K562 (cell line): Measurements from ENCODE around the gene CTDSPL.

ENCODE experiments used
- CEBPB ChIP-seq: fragments of 450-650 bp; IDR thresholded peaks from 2 replicates; pipeline ENCODE4 v1.6.1; 2016; ENCODE audit warnings: missing genetic modification characterization, missing compliant biosample characterization
- CEBPG ChIP-seq, 3 experiments: fragments of 200-800 bp in 1 of 3; sonication (Bioruptor generic) in 1 of 3; sonication (generic) in 1 of 3; formaldehyde crosslinking in 1 of 3; IDR thresholded peaks in 2 of 3; conservative IDR thresholded peaks in 1 of 3; 2 replicates each; pipeline versions ENCODE4 v1.6.1 to v1.8.0; 2016 to 2022; ENCODE audit warnings: missing compliant biosample characterization in 2 of 3, missing genetic modification characterization in 2 of 3, mild to moderate bottlenecking in 1 of 3, missing genetic modification reagents in 1 of 3
- HSF4 ChIP-seq: fragments of 250-450 bp; sonication (Bioruptor Pico); IDR thresholded peaks from 2 replicates; pipeline ENCODE4 v2.1.2; 2022; ENCODE audit warnings: mild to moderate bottlenecking, moderate library complexity, borderline replicate concordance
- POLR2A ChIP-seq: fragments of 450-650 bp; conservative IDR thresholded peaks from 2 replicates; pipeline ENCODE4 v1.6.1; 2016
- POLR2AphosphoS5 ChIP-seq: IDR thresholded peaks from 2 replicates; pipeline ENCODE4 v1.6.1; 2011; ENCODE audit warnings: mild to moderate bottlenecking, low read depth, low read length, moderate library complexity; ENCODE audit not compliant: control insufficient read depth, insufficient read depth
- RCOR1 ChIP-seq, 2 experiments: IDR thresholded peaks; 2 replicates each; pipeline ENCODE4 v1.6.1; 2012; ENCODE audit warnings: low read depth in 2 of 2, low read length in 2 of 2, borderline replicate concordance in 1 of 2, improper control_type of control experiment in 1 of 2
- RFX7 ChIP-seq: fragments of 250-450 bp; sonication (Bioruptor Pico); IDR thresholded peaks from 2 replicates; pipeline ENCODE4 v1.5.1; 2021; ENCODE audit warnings: mild to moderate bottlenecking
- ZNF174 ChIP-seq: fragments of 250-450 bp; sonication (Bioruptor Pico); IDR thresholded peaks from 2 replicates; pipeline ENCODE4 v1.4.0; 2020; ENCODE audit warnings: mild to moderate bottlenecking
- ZNF217 ChIP-seq: sonication (generic); formaldehyde crosslinking; IDR thresholded peaks from 2 replicates; pipeline ENCODE4 v1.8.0; 2022; ENCODE audit warnings: mild to moderate bottlenecking, missing genetic modification reagents
- ZNF717 ChIP-seq: fragments of 250-450 bp; sonication (Bioruptor Pico); IDR thresholded peaks from 2 replicates; pipeline ENCODE4 v1.5.0; 2021
- ZZZ3 ChIP-seq: fragments of 450-650 bp; IDR thresholded peaks from 2 replicates; pipeline ENCODE4 v1.6.1; 2016; ENCODE audit warnings: antibody characterized with exemption, mild to moderate bottlenecking, moderate library complexity
- TF ChIP-seq, protein P1 (sequence below), 3 experiments: IDR thresholded peaks in 2 of 3; conservative IDR thresholded peaks in 1 of 3; 2 replicates each; pipeline ENCODE4 v1.5.1; 2011 to 2012; ENCODE audit warnings: low read length in 3 of 3, mild to moderate bottlenecking in 3 of 3, control low read depth in 2 of 3, improper control_type of control experiment in 1 of 3, inconsistent platforms in 1 of 3, low read depth in 1 of 3, mixed read lengths in 1 of 3, moderate library complexity in 1 of 3; ENCODE audit not compliant: insufficient read depth in 2 of 3
- TF ChIP-seq, protein P2 (sequence below): sonication (generic); formaldehyde crosslinking; IDR thresholded peaks from 2 replicates; pipeline ENCODE4 v1.8.0; 2022; ENCODE audit warnings: mild to moderate bottlenecking, missing genetic modification reagents, borderline replicate concordance

DNA sequence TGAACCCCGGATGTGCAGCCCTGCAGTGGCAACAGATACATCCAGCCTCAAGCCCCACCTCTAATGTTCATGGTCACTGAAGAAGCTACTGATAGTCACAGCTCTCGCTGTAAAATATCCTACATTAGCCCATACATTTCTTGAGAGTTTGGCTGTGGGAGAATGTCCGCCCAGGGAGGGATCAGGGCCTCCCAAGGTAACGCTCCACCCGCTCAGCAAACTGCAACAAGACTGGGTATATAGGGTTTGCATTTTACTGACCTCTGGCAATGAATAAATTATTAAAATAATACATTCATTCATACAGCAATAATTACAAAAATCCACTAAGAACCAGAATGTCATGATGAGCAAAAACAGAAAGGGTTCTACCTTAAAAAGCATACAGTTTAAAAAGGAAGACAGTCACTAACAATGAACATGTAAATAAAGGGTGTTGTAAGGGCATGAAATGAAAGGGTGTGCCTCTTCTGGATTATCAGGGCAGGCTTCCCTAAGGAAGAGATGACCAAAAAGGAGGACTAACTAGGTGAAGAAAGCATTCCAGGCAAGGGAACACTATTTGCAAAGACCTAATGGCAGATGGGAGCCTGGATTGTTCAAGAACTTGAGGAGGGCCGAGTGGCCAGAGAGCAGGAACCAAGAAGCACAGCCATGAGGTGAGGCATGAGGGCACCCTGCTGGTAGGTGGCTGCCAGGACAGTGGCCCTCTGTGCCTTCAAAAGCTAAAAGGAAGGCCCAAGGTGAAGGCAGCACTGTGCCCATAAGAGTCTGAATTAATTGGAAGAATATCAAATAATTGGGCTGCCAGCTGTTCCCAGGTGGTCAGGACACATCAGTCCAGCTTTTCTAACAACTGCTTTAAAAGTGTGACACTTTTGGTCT lies 28.1 kb upstream of the CTDSPL start:
- TF ChIP-seq CEBPB (tag) (no peak), ZNF217 (CRISPR knock-in tag) (no peak), POLR2A (no peak), ZZZ3 (no peak), HSF4 (no peak), RCOR1 (IDR thresholded peaks at IDR 0.05; ENCODE audit: borderline replicate concordance in 1 of 2, low read depth in 2 of 2, low read length in 2 of 2) (no peak), CEBPG (CRISPR knock-in tag; IDR thresholded peaks at IDR 0.05) (no peak), CEBPG (tag; conservative IDR thresholded peaks at IDR 0.05 in 1 of 2, IDR thresholded peaks at IDR 0.05 in 1 of 2) (no peak), ZNF174 (no peak), ZNF717 (no peak), RFX7 (CRISPR knock-in tag) (no peak), POLR2AphosphoS5 (no peak)
- TF ChIP-seq, protein P1, sequence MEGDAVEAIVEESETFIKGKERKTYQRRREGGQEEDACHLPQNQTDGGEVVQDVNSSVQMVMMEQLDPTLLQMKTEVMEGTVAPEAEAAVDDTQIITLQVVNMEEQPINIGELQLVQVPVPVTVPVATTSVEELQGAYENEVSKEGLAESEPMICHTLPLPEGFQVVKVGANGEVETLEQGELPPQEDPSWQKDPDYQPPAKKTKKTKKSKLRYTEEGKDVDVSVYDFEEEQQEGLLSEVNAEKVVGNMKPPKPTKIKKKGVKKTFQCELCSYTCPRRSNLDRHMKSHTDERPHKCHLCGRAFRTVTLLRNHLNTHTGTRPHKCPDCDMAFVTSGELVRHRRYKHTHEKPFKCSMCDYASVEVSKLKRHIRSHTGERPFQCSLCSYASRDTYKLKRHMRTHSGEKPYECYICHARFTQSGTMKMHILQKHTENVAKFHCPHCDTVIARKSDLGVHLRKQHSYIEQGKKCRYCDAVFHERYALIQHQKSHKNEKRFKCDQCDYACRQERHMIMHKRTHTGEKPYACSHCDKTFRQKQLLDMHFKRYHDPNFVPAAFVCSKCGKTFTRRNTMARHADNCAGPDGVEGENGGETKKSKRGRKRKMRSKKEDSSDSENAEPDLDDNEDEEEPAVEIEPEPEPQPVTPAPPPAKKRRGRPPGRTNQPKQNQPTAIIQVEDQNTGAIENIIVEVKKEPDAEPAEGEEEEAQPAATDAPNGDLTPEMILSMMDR (IDR thresholded peaks at IDR 0.05 in 2 of 3, conservative IDR thresholded peaks at IDR 0.05 in 1 of 3; ENCODE audit: insufficient read depth in 2 of 3, low read depth in 1 of 3, low read length in 3 of 3): peak; percentile 17 to 37 (median 26); a peak in 2 of 6 replicates
- TF ChIP-seq, protein P2, sequence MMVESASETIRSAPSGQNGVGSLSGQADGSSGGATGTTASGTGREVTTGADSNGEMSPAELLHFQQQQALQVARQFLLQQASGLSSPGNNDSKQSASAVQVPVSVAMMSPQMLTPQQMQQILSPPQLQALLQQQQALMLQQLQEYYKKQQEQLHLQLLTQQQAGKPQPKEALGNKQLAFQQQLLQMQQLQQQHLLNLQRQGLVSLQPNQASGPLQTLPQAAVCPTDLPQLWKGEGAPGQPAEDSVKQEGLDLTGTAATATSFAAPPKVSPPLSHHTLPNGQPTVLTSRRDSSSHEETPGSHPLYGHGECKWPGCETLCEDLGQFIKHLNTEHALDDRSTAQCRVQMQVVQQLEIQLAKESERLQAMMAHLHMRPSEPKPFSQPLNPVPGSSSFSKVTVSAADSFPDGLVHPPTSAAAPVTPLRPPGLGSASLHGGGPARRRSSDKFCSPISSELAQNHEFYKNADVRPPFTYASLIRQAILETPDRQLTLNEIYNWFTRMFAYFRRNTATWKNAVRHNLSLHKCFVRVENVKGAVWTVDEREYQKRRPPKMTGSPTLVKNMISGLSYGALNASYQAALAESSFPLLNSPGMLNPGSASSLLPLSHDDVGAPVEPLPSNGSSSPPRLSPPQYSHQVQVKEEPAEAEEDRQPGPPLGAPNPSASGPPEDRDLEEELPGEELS (CRISPR knock-in tag): no peak
